GM18526 (cell line): Measurements from ENCODE around the gene SLC49A3.

Experiments
- POLR2A ChIP-seq: IDR thresholded peaks from 3 replicates; pipeline ENCODE4 v1.6.1; 2011; ENCODE audit not compliant: insufficient read length; ENCODE audit errors: extremely low read depth

The SLC49A3 gene

GRCh38 chr4:688854-689681 lies at the start of gene SLC49A3:
Gene SLC49A3, minus strand, starts transcription at chr4:689151. Its CDS starts 24 bp downstream, at chr4:689127.
- TF ChIP-seq POLR2A: peak; percentile 10

- no peak for TF ChIP-seq POLR2A
Measured at GRCh38 chr4:735583-735982, 46.6 kb upstream of the SLC49A3 start.

GRCh38 chr4:734951-735350 lies 46.0 kb upstream of the SLC49A3 start:
- TF ChIP-seq POLR2A: no peak

- TF ChIP-seq POLR2A: no peak
Measured at GRCh38 chr4:734075-734474, 45.1 kb upstream of the SLC49A3 start.

- no peak for TF ChIP-seq POLR2A
Measured at GRCh38 chr4:733631-733980, 44.7 kb upstream of the SLC49A3 start.

- no peak for TF ChIP-seq POLR2A
Measured at GRCh38 chr4:732911-733630, 44.1 kb upstream of the SLC49A3 start.

- no peak for TF ChIP-seq POLR2A
Measured at GRCh38 chr4:732486-732885, 43.5 kb upstream of the SLC49A3 start.

GRCh38 chr4:730511-730910 lies 41.6 kb upstream of the SLC49A3 start:
- TF ChIP-seq POLR2A: no peak

GRCh38 chr4:729336-730315 lies 40.7 kb upstream of the SLC49A3 start:
- TF ChIP-seq POLR2A: no peak

- no peak for TF ChIP-seq POLR2A
Measured at GRCh38 chr4:727576-727975, 38.6 kb upstream of the SLC49A3 start.

- no peak for TF ChIP-seq POLR2A
Measured at GRCh38 chr4:726838-727237, 37.9 kb upstream of the SLC49A3 start.

- no peak for TF ChIP-seq POLR2A
Measured at GRCh38 chr4:726235-726787, 37.4 kb upstream of the SLC49A3 start.

GRCh38 chr4:725391-726234 lies 36.7 kb upstream of the SLC49A3 start:
- TF ChIP-seq POLR2A: no peak
